ENCODE data around the gene CAMK4.
"Not testable (repeated sequence)": the region's sequence is repeated elsewhere in the genome, so short reads cannot be mapped to it uniquely, and the experiment has no call there.

Gene CAMK4

GRCh38 chr5:111229871-111230810 lies 6.0 kb downstream of the CAMK4 start:
- DNase-seq: no peak

GRCh38 chr5:111231119-111231518 lies 6.9 kb downstream of the CAMK4 start:
- no peak for DNase-seq

- DNase-seq: no peak
Measured at GRCh38 chr5:111232311-111233051, 8.3 kb downstream of the CAMK4 start.

GRCh38 chr5:111233052-111233374 lies 8.8 kb downstream of the CAMK4 start:
- DNase-seq: no peak

GRCh38 chr5:111234125-111234524 lies 9.9 kb downstream of the CAMK4 start:
- DNase-seq: no peak

- DNase-seq: no peak
Measured at GRCh38 chr5:111235635-111236034, 11.5 kb downstream of the CAMK4 start.

- DNase-seq: no peak
Measured at GRCh38 chr5:111236348-111236747, 12.2 kb downstream of the CAMK4 start.

- DNase-seq: no peak
Measured at GRCh38 chr5:111236995-111237394, 12.8 kb downstream of the CAMK4 start.

GRCh38 chr5:111237470-111237869 lies 13.3 kb downstream of the CAMK4 start:
- no peak for DNase-seq

- no peak for DNase-seq
Measured at GRCh38 chr5:111238431-111239225, 14.4 kb downstream of the CAMK4 start.

- DNase-seq: no peak
Measured at GRCh38 chr5:111241696-111242095, 17.5 kb downstream of the CAMK4 start.

- DNase-seq: no peak
Measured at GRCh38 chr5:111242606-111243005, 18.4 kb downstream of the CAMK4 start.

- DNase-seq: no peak
Measured at GRCh38 chr5:111243318-111243717, 19.1 kb downstream of the CAMK4 start.

GRCh38 chr5:111245654-111246053 lies 21.5 kb downstream of the CAMK4 start:
- DNase-seq: no peak

- DNase-seq: no peak
Measured at GRCh38 chr5:111246459-111246858, 22.3 kb downstream of the CAMK4 start.

GRCh38 chr5:111248571-111248970 lies 24.4 kb downstream of the CAMK4 start:
- no peak for DNase-seq

GRCh38 chr5:111251921-111252320 lies 27.7 kb downstream of the CAMK4 start:
- DNase-seq: no peak

GRCh38 chr5:111252799-111253545 lies 28.8 kb downstream of the CAMK4 start:
- DNase-seq: no peak

- no peak for DNase-seq
Measured at GRCh38 chr5:111254613-111255012, 30.4 kb downstream of the CAMK4 start.

GRCh38 chr5:111255169-111255568 lies 31.0 kb downstream of the CAMK4 start:
- no peak for DNase-seq

GRCh38 chr5:111256128-111256527 lies 31.9 kb downstream of the CAMK4 start:
- DNase-seq: no peak

- DNase-seq: not testable (repeated sequence)
Measured at GRCh38 chr5:111257610-111258009, 33.4 kb downstream of the CAMK4 start.

GRCh38 chr5:111259636-111260035 lies 35.5 kb downstream of the CAMK4 start:
- DNase-seq: no peak

All from hematopoietic multipotent progenitor cell treated with erythropoietin and hydrocortisone succinate and interleukin-3 and kit ligand, for 8 days (in vitro differentiated cells).